HCT116 (cell line): ENCODE results near the gene TPM3.
"Not testable (repeated sequence)": the region's sequence is repeated elsewhere in the genome, so short reads cannot be mapped to it uniquely, and the experiment has no call there.

Experiments used
- ATF3 ChIP-seq: IDR thresholded peaks from 2 replicates; pipeline ENCODE4 v1.6.1; 2012
- CTCF ChIP-seq, 3 experiments: fragments of 200-600 bp in 1 of 3; sonication (generic) in 1 of 3; IDR thresholded peaks in 2 of 3; conservative IDR thresholded peaks in 1 of 3; 2 replicates each; pipeline ENCODE4 v1.5.1; 2012 to 2017; ENCODE audit warnings: low read depth in 2 of 3, low read length in 2 of 3, antibody characterized with exemption in 1 of 3, borderline replicate concordance in 1 of 3, control low read depth in 1 of 3, mild to moderate bottlenecking in 1 of 3, mixed read lengths in 1 of 3, mixed run types in 1 of 3, moderate library complexity in 1 of 3; ENCODE audit not compliant: insufficient read depth in 1 of 3
- EZH2 ChIP-seq: fragments of 200-600 bp; sonication (generic); IDR thresholded peaks from 2 replicates; pipeline ENCODE4 v1.6.1; 2017; ENCODE audit warnings: antibody characterized with exemption, mixed run types
- POLR2A ChIP-seq: IDR thresholded peaks from 2 replicates; pipeline ENCODE4 v1.7.0; 2011; ENCODE audit warnings: borderline replicate concordance; ENCODE audit not compliant: insufficient read depth, insufficient read length; ENCODE audit errors: extremely low read depth
- POLR2AphosphoS5 ChIP-seq: IDR thresholded peaks from 2 replicates; pipeline ENCODE4 v1.6.1; 2011; ENCODE audit warnings: mild to moderate bottlenecking, low read depth, low read length, moderate library complexity
- REST ChIP-seq: IDR thresholded peaks from 2 replicates; pipeline ENCODE4 v1.6.1; 2012; ENCODE audit warnings: low read depth
- SP1 ChIP-seq: IDR thresholded peaks from 2 replicates; pipeline ENCODE4 v1.6.1; 2012; ENCODE audit warnings: low read depth
- TCF7L2 ChIP-seq: IDR thresholded peaks from 2 replicates; pipeline ENCODE4 v1.7.0; 2011; ENCODE audit warnings: borderline replicate concordance, inconsistent platforms; ENCODE audit not compliant: insufficient read depth, insufficient read length; ENCODE audit errors: extremely low read depth
- TF ChIP-seq, protein P1 (sequence below): IDR thresholded peaks from 2 replicates; pipeline ENCODE4 v1.6.1; 2011; ENCODE audit warnings: mild to moderate bottlenecking, low read length, moderate library complexity; ENCODE audit not compliant: insufficient replicate concordance; ENCODE audit errors: extremely low read depth

DNA sequence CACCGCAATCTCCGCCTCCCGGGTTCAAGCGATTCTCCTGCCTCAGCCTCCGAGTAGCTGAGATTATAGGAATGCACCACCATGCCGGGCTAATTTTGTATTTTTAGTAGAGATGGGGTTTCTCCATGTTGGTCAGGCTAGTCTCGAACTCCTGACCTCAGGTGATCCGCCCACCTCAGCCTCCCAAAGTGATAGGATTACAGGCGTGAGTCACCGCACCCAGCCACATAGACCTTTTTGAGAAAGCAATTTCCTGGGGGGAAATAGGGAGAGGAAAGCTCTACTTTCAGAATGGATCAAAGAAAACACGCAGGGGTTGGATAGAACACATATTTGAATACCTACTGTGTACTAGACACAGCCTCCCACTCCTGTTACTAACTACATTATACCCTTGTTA lies 13.9 kb upstream of the TPM3 start:
- TF ChIP-seq SP1; CTCF (IDR thresholded peaks at IDR 0.05 in 2 of 3, conservative IDR thresholded peaks at IDR 0.05 in 1 of 3; ENCODE audit: borderline replicate concordance in 1 of 3, insufficient read depth in 1 of 3, low read depth in 2 of 3, low read length in 2 of 3); EZH2; TCF7L2; REST; POLR2A; POLR2AphosphoS5; ATF3: not testable (repeated sequence)
- TF ChIP-seq, protein P1, sequence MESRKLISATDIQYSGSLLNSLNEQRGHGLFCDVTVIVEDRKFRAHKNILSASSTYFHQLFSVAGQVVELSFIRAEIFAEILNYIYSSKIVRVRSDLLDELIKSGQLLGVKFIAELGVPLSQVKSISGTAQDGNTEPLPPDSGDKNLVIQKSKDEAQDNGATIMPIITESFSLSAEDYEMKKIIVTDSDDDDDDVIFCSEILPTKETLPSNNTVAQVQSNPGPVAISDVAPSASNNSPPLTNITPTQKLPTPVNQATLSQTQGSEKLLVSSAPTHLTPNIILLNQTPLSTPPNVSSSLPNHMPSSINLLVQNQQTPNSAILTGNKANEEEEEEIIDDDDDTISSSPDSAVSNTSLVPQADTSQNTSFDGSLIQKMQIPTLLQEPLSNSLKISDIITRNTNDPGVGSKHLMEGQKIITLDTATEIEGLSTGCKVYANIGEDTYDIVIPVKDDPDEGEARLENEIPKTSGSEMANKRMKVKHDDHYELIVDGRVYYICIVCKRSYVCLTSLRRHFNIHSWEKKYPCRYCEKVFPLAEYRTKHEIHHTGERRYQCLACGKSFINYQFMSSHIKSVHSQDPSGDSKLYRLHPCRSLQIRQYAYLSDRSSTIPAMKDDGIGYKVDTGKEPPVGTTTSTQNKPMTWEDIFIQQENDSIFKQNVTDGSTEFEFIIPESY = not testable (repeated sequence)
